Dendritic cell treated with granulocyte-macrophage colony-stimulating factor and Interleukin-4, amounts not matched to agents 40 ng/mL and 50 ng/mL, for 4 days (primary cell): ENCODE results near the gene ABRAXAS1.
"Not testable (repeated sequence)": the region's sequence is repeated elsewhere in the genome, so short reads cannot be mapped to it uniquely, and the experiment has no call there.

Experiments
- H3K27ac Mint-ChIP-seq: one replicate; pipeline ENCODE4 v1.8.0; 2022; ENCODE audit warnings: mild to moderate bottlenecking, mixed read lengths
- H3K27me3 Mint-ChIP-seq: one replicate; pipeline ENCODE4 v1.8.0; 2022; ENCODE audit warnings: mild to moderate bottlenecking, mixed read lengths
- H3K36me3 Mint-ChIP-seq: one replicate; pipeline ENCODE4 v1.8.0; 2022; ENCODE audit warnings: low read depth, mixed read lengths
- H3K4me1 Mint-ChIP-seq: one replicate; pipeline ENCODE4 v1.8.0; 2022; ENCODE audit warnings: low read depth, mixed read lengths
- H3K4me3 Mint-ChIP-seq: one replicate; pipeline ENCODE4 v1.8.0; 2022; ENCODE audit warnings: mild to moderate bottlenecking, moderate library complexity, mixed read lengths
- H3K9me3 Mint-ChIP-seq: one replicate; pipeline ENCODE4 v1.8.0; 2022; ENCODE audit warnings: mixed read lengths
- intact Hi-C: fragments of 100-400 bp; cut with micrococcal nuclease; formaldehyde crosslinking; loops from one replicate; pipeline ENCODE4 v1.15.0; 2022

ABRAXAS1 gene

GRCh38 chr4:83484500-83485461 is at the start of gene ABRAXAS1:
Gene ABRAXAS1, minus strand, starts transcription at chr4:83485100. Its CDS starts 28 bp downstream, at chr4:83485072.
- H3K36me3 Mint-ChIP-seq = peaks cover 16% of the 10 kb centered on the region
- H3K4me3 Mint-ChIP-seq = peak within 1 kb of the TSS; percentile 88
- intact Hi-C loops = loop anchor here (2.0 to 10.0 kb wide), 2 partner anchors 30 to 1480 kb away; partner anchors contain the start of genes HELQ and WDFY3
- H3K4me1 Mint-ChIP-seq = peaks cover 10% of the 10 kb centered on the region
- peak within 1 kb of the TSS; percentile 85 for H3K27ac Mint-ChIP-seq
- no peaks in the 10 kb centered on the region for H3K9me3 Mint-ChIP-seq
- no peaks in the 10 kb centered on the region for H3K27me3 Mint-ChIP-seq

GRCh38 chr4:83527671-83528070 is 42.8 kb upstream of the ABRAXAS1 start:
- intact Hi-C loops = no loop called here
- Mint-ChIP-seq H3K9me3 (peaks cover 8% of the 10 kb centered on the region), H3K36me3 (no peaks in the 10 kb centered on the region), H3K4me3 (no peak overlapping the region), H3K27ac (no peak overlapping the region), H3K27me3 (peaks cover 9% of the 10 kb centered on the region), H3K4me1 (no peaks in the 10 kb centered on the region)

GRCh38 chr4:83522239-83522638 is 37.3 kb upstream of the ABRAXAS1 start:
- Mint-ChIP-seq H3K4me3 (no peak overlapping the region), H3K36me3 (no peaks in the 10 kb centered on the region), H3K27me3 (no peaks in the 10 kb centered on the region), H3K4me1 (no peaks in the 10 kb centered on the region), H3K9me3 (peaks cover 8% of the 10 kb centered on the region), H3K27ac (no peak overlapping the region)
- intact Hi-C loops = no loop called here

GRCh38 chr4:83516042-83516772 is 31.3 kb upstream of the ABRAXAS1 start:
- H3K9me3 Mint-ChIP-seq = no peaks in the 10 kb centered on the region
- no peak overlapping the region for H3K27ac Mint-ChIP-seq
- H3K4me1 Mint-ChIP-seq = peaks cover 9% of the 10 kb centered on the region
- no peaks in the 10 kb centered on the region for H3K27me3 Mint-ChIP-seq
- no peak overlapping the region for H3K4me3 Mint-ChIP-seq
- intact Hi-C loops = no loop called here
- H3K36me3 Mint-ChIP-seq = no peaks in the 10 kb centered on the region

- H3K9me3 Mint-ChIP-seq = no peaks in the 10 kb centered on the region
- H3K27me3 Mint-ChIP-seq = no peaks in the 10 kb centered on the region
- no peak overlapping the region for H3K4me3 Mint-ChIP-seq
- H3K36me3 Mint-ChIP-seq = no peaks in the 10 kb centered on the region
- intact Hi-C loops = loop anchor here (5.0 kb wide), 1 partner anchor 747 kb away; no protein-coding TSS in a partner anchor
- H3K4me1 Mint-ChIP-seq = peaks cover 15% of the 10 kb centered on the region
- no peak overlapping the region for H3K27ac Mint-ChIP-seq
Observed at GRCh38 chr4:83510442-83510841, 25.5 kb upstream of the ABRAXAS1 start.

GRCh38 chr4:83509156-83509585 is 24.3 kb upstream of the ABRAXAS1 start:
- H3K4me1 Mint-ChIP-seq = peaks cover 18% of the 10 kb centered on the region
- not testable (repeated sequence) for H3K4me3 Mint-ChIP-seq, H3K36me3 Mint-ChIP-seq, H3K27me3 Mint-ChIP-seq, H3K9me3 Mint-ChIP-seq
- intact Hi-C loops = loop anchor here (1.0 to 10.0 kb wide), 2 partner anchors 131 to 986 kb away; partner anchors contain the start of gene NKX6-1
- peak overlapping the region; percentile 7 for H3K27ac Mint-ChIP-seq

GRCh38 chr4:83504996-83505395 is 20.1 kb upstream of the ABRAXAS1 start:
- Mint-ChIP-seq H3K4me1 (peaks cover 15% of the 10 kb centered on the region), H3K27me3 (peaks cover 1% of the 10 kb centered on the region), H3K27ac (peak overlapping the region; percentile 9), H3K4me3 (no peak overlapping the region), H3K36me3 (no peaks in the 10 kb centered on the region), H3K9me3 (no peaks in the 10 kb centered on the region)
- intact Hi-C loops = loop anchor here (10.0 kb wide), 1 partner anchor 990 kb away; the partner anchor contains the start of gene NKX6-1

GRCh38 chr4:83504503-83504902 is 19.6 kb upstream of the ABRAXAS1 start:
- Mint-ChIP-seq H3K27ac (no peak overlapping the region), H3K4me3 (no peak overlapping the region), H3K9me3 (no peaks in the 10 kb centered on the region), H3K36me3 (no peaks in the 10 kb centered on the region), H3K4me1 (peaks cover 14% of the 10 kb centered on the region), H3K27me3 (peaks cover 2% of the 10 kb centered on the region)
- intact Hi-C loops = loop anchor here (10.0 kb wide), 1 partner anchor 990 kb away; the partner anchor contains the start of gene NKX6-1

GRCh38 chr4:83503974-83504373 is 19.1 kb upstream of the ABRAXAS1 start:
- no peak overlapping the region for H3K27ac Mint-ChIP-seq
- peaks cover 9% of the 10 kb centered on the region for H3K4me1 Mint-ChIP-seq
- H3K27me3 Mint-ChIP-seq = peaks cover 2% of the 10 kb centered on the region
- intact Hi-C loops = loop anchor here (10.0 kb wide), 1 partner anchor 991 kb away; the partner anchor contains the start of gene NKX6-1
- H3K36me3 Mint-ChIP-seq = no peaks in the 10 kb centered on the region
- no peak overlapping the region for H3K4me3 Mint-ChIP-seq
- H3K9me3 Mint-ChIP-seq = no peaks in the 10 kb centered on the region

GRCh38 chr4:83501671-83502070 is 16.8 kb upstream of the ABRAXAS1 start:
- H3K27me3 Mint-ChIP-seq, H3K36me3 Mint-ChIP-seq, H3K4me3 Mint-ChIP-seq, H3K9me3 Mint-ChIP-seq, H3K4me1 Mint-ChIP-seq: not testable (repeated sequence)
- intact Hi-C loops = loop anchor here (10.0 kb wide), 1 partner anchor 993 kb away; the partner anchor contains the start of gene NKX6-1
- H3K27ac Mint-ChIP-seq = peak overlapping the region; percentile 7

- H3K9me3 Mint-ChIP-seq = no peaks in the 10 kb centered on the region
- H3K27me3 Mint-ChIP-seq = peaks cover 2% of the 10 kb centered on the region
- no peaks in the 10 kb centered on the region for H3K4me1 Mint-ChIP-seq
- no peaks in the 10 kb centered on the region for H3K36me3 Mint-ChIP-seq
- H3K4me3 Mint-ChIP-seq = no peak overlapping the region
- no peak overlapping the region for H3K27ac Mint-ChIP-seq
- intact Hi-C loops = no loop called here
Observed at GRCh38 chr4:83498187-83498586, 13.3 kb upstream of the ABRAXAS1 start.

- H3K4me3 Mint-ChIP-seq, H3K4me1 Mint-ChIP-seq, intact Hi-C loops, H3K36me3 Mint-ChIP-seq, H3K27ac Mint-ChIP-seq, H3K27me3 Mint-ChIP-seq, H3K9me3 Mint-ChIP-seq: not testable (repeated sequence)
Observed at GRCh38 chr4:83496085-83496917, 11.4 kb upstream of the ABRAXAS1 start.

- Mint-ChIP-seq H3K4me3 (no peak overlapping the region), H3K4me1 (no peaks in the 10 kb centered on the region), H3K9me3 (no peaks in the 10 kb centered on the region), H3K27ac (no peak overlapping the region), H3K27me3 (no peaks in the 10 kb centered on the region), H3K36me3 (no peaks in the 10 kb centered on the region)
- intact Hi-C loops = no loop called here
Observed at GRCh38 chr4:83490876-83491450, 6.1 kb upstream of the ABRAXAS1 start.
